HEK293T (cell line): ENCODE measurements around the gene DSG4.

ENCODE experiments used
- CTCF ChIA-PET: fragments of 350-600 bp; formaldehyde crosslinking; extraction: SDS; loops from one replicate; lab custom pipeline; 2021; ENCODE audit warnings: antibody characterized with exemption, inconsistent platforms; lab: Yijun Ruan, JAX
- POLR2A ChIA-PET: fragments of 350-600 bp; formaldehyde crosslinking; extraction: SDS; loops from one replicate; lab custom pipeline; 2020; ENCODE audit warnings: antibody characterized with exemption, inconsistent platforms; lab: Yijun Ruan, JAX
- DNase-seq: peaks from one replicate; pipeline ENCODE4 v3.0.0; 2012; ENCODE audit warnings: mixed read lengths; ENCODE audit errors: extremely low spot score
- ARNT ChIP-seq: fragments of 450-650 bp; IDR thresholded peaks from 2 replicates; pipeline ENCODE4 v1.6.1; 2017; ENCODE audit warnings: mild to moderate bottlenecking
- BHLHE40 ChIP-seq: fragments of 450-650 bp; IDR thresholded peaks from 2 replicates; pipeline ENCODE4 v1.6.1; 2016; ENCODE audit warnings: mild to moderate bottlenecking, moderate library complexity, borderline replicate concordance
- CTBP1 ChIP-seq: fragments of 450-650 bp; IDR thresholded peaks from 2 replicates; pipeline ENCODE4 v1.6.1; 2016; ENCODE audit warnings: borderline replicate concordance
- ELF4 ChIP-seq: fragments of 450-650 bp; IDR thresholded peaks from 2 replicates; pipeline ENCODE4 v1.6.1; 2017; ENCODE audit warnings: antibody characterized with exemption
- FOXA1 ChIP-seq: fragments of 450-650 bp; IDR thresholded peaks from 2 replicates; pipeline ENCODE4 v1.6.1; 2016; ENCODE audit warnings: mild to moderate bottlenecking
- FOXK2 ChIP-seq: fragments of 450-650 bp; IDR thresholded peaks from 2 replicates; pipeline ENCODE4 v1.6.1; 2016; ENCODE audit warnings: mild to moderate bottlenecking
- FOXM1 ChIP-seq: fragments of 450-650 bp; IDR thresholded peaks from 2 replicates; pipeline ENCODE4 v1.6.1; 2017; ENCODE audit warnings: mild to moderate bottlenecking, borderline replicate concordance
- HDGF ChIP-seq: fragments of 450-650 bp; IDR thresholded peaks from 2 replicates; pipeline ENCODE4 v1.6.1; 2017; ENCODE audit warnings: antibody characterized with exemption, borderline replicate concordance
- L3MBTL2 ChIP-seq: fragments of 450-650 bp; conservative IDR thresholded peaks from 2 replicates; pipeline ENCODE4 v1.6.1; 2016; ENCODE audit warnings: mild to moderate bottlenecking
- LEF1 ChIP-seq: fragments of 450-650 bp; IDR thresholded peaks from 2 replicates; pipeline ENCODE4 v1.6.1; 2017; ENCODE audit warnings: mild to moderate bottlenecking, borderline replicate concordance
- NFRKB ChIP-seq: fragments of 450-650 bp; IDR thresholded peaks from 2 replicates; pipeline ENCODE4 v1.6.1; 2016; ENCODE audit warnings: mild to moderate bottlenecking, moderate library complexity
- SP1 ChIP-seq: fragments of 450-650 bp; IDR thresholded peaks from 2 replicates; pipeline ENCODE4 v1.6.1; 2017
- SUZ12 ChIP-seq: fragments of 450-650 bp; IDR thresholded peaks from 2 replicates; pipeline ENCODE4 v1.6.1; 2016; ENCODE audit warnings: mild to moderate bottlenecking
- TARDBP ChIP-seq: fragments of 450-650 bp; IDR thresholded peaks from 2 replicates; pipeline ENCODE4 v1.6.1; 2016
- ZNF384 ChIP-seq: fragments of 450-650 bp; IDR thresholded peaks from 2 replicates; pipeline ENCODE4 v1.6.1; 2016
- TF ChIP-seq, protein P1 (sequence below): fragments of 450-650 bp; IDR thresholded peaks from 2 replicates; pipeline ENCODE4 v1.6.1; 2016

The DSG4 gene

DNA sequence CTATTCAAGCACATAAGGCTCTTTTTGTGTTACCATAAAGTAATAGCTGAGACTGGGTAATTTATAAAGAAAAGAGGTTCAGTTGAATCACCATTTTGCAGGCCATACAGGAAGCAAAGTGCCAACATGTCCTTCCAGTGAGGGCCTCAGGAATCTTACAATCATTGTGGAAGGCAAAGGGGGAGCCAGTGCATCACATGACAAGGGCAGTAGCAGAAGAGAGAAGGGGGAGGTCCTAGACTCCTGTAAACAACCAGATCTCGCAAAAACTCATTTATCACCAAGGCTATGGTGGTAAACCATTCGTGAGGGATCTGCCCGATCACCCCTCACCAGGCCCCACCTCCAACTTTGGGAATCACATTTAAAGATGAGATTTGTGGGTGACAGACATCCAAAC lies 16.7 kb downstream of the DSG4 start:
- DNase-seq, result no peak
- ChIA-PET CTCF (no interaction called here), POLR2A (interaction anchor here (1.3 kb wide), 1 partner anchor 9 kb away, joined by 3 read pairs; no protein-coding TSS in a partner anchor)
- no peak for TF ChIP-seq ELF4
- TF ChIP-seq ARNT, result no peak
- no peak for TF ChIP-seq LEF1

DNA sequence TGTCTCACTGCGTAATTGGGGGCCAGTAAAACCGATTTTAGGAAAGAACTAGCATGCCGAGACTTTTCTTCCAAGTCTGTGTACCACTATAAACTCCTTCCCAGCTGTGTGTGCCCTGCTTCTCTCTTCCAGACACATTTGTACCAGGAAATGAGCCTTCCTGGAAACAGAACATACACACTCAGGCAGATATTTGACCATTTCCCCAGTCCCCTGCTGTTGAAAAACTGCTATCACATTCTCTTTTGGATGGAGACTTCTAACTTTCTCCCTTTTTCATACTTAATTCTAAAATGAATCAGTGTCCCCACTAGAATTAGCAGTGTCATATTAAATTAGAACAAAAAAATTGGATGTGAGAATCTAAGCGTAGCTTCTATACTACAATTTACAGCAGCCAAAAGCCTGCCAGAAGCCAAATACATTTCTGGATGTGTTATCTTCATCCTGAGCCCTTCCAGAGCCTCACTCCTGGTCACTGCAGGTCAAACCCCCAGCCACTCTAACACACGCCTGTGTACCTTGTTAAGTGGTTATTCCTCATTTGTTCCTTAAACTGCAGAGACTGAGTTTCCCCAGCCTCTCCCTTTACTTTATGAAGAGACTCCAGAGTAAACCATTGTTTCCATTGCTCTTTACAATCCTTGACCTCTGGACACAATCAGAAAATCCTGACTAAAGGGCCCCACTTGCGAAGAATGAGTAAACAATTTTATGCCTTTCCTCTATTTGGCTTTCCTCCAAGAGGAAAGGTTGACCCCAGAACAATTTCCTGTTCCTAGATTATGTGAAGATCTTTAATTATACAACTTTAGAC lies 20.4 kb downstream of the DSG4 start:
- TF ChIP-seq ARNT, result no peak
- POLR2A ChIA-PET, result no interaction called here
- CTCF ChIA-PET, result no interaction called here
- DNase-seq, result no peak

DNA sequence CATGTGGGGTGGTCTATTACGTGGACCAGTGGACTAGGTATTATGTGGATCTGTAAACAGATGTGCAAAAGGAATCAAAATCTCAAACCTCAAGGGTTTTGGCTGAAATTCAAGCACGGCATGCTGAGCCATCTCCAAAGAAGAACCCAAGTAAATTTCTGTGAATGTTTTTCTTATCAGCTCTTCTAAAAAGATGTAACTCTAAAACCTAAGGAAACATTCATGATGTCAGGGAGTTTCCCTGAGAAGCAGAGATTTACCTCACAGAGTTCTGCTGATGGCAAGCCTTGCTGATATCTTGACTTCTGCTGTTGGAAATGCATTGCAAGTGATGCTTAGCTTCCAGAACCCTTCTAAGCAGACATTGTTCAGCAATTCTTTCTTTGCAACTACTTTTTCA lies 21.6 kb downstream of the DSG4 start:
- POLR2A ChIA-PET, result no interaction called here
- CTCF ChIA-PET, result no interaction called here
- TF ChIP-seq SP1 (no peak), FOXK2 (no peak), ELF4 (no peak), FOXM1 (no peak), NFRKB (no peak), CTBP1 (no peak), SUZ12 (no peak), L3MBTL2 (no peak), TARDBP (no peak), LEF1 (no peak), BHLHE40 (no peak), HDGF (no peak), FOXA1 (no peak), ARNT (no peak), ZNF384 (no peak)
- TF ChIP-seq, protein P1, sequence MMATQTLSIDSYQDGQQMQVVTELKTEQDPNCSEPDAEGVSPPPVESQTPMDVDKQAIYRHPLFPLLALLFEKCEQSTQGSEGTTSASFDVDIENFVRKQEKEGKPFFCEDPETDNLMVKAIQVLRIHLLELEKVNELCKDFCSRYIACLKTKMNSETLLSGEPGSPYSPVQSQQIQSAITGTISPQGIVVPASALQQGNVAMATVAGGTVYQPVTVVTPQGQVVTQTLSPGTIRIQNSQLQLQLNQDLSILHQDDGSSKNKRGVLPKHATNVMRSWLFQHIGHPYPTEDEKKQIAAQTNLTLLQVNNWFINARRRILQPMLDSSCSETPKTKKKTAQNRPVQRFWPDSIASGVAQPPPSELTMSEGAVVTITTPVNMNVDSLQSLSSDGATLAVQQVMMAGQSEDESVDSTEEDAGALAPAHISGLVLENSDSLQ, result no peak
- no peak for DNase-seq

DNA sequence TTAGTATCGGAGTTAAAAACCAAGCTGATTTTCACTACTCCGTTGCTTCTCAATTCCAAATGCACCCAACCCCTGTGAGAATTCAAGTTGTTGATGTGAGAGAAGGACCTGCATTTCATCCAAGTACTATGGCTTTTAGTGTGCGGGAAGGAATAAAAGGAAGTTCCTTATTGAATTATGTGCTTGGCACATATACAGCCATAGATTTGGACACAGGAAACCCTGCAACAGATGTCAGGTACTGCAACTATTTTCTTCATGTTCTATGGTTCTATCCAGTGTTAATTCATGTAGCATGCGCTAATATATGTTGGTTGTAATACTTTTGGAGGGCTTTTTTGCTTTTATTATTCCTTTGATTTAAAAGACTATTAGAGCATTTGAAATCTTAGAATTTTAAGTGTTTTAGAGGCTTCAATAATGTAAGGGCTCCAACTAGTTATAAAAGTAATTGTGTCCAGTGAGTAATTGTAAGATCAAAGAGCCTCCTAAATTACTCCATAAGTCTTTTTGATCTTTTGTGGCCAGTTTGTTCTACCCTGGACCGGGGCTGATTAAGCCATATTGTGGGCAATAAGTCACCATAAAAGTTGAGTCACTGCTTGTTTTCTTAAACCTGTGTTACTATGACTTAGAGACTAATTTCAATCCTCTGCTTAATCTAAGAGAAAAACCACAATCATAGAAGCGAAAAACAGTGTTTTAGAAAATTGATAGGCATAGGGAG lies 22.9 kb downstream of the DSG4 start:
- no peak for DNase-seq
- POLR2A ChIA-PET, result no interaction called here
- CTCF ChIA-PET, result no interaction called here
- TF ChIP-seq NFRKB (no peak), ZNF384 (no peak), LEF1 (no peak), TARDBP (no peak), FOXA1 (no peak), SP1 (no peak), CTBP1 (no peak), ELF4 (no peak), SUZ12 (no peak), BHLHE40 (no peak), FOXM1 (no peak), FOXK2 (no peak), HDGF (no peak)
- TF ChIP-seq, protein P1, result no peak

DNA sequence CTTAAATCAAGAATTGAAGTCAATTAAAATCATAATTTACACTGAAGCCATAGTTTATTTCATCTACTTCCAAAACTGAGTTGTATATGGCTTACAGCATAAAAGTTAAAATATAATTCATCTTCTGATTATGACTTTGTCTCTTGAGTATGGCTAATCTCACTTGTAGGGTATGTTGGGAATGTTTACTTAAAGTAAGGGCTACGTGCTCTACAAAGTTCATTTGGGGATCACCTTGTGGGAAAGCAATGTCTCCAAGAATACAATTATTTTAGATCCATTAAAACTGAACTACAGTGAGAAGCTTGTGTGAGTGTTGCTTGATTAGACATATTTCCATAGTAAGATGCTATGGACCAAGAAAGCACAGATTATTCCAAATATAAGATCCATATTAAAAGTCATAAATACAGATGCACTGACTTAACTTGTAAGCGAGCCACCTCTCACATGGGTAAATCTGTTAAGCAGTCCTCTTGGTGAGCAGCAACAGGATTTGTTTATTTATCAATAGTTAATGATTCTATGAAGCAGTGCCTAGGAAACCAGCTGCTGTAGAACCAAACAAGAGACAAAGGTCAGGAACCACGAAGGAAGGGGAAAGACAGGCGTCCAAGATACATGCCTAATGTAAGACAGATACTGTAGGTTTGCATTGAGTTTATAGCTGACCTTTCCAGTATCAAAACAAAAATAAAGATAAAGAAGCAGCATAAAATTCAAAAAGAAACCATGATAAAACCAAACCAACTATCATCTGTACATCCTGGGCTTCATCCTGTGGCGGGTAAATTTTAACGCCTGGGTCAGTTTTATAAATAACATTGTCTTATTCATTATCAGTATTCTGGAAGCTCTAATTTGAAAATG lies 24.8 kb downstream of the DSG4 start:
- DNase-seq, result no peak
- ChIA-PET POLR2A (interaction anchor here (0.7 to 0.8 kb wide), 2 partner anchors 298 to 542 kb away, joined by 3 to 4 read pairs; partner anchors contain the start of gene TRAPPC8), CTCF (interaction anchor here (1.0 to 2.1 kb wide), 2 partner anchors 10 to 23 kb away, joined by 4 to 11 read pairs; no protein-coding TSS in a partner anchor)
- TF ChIP-seq CTBP1, result no peak
- TF ChIP-seq FOXA1, result no peak
- TF ChIP-seq TARDBP, result no peak

DNA sequence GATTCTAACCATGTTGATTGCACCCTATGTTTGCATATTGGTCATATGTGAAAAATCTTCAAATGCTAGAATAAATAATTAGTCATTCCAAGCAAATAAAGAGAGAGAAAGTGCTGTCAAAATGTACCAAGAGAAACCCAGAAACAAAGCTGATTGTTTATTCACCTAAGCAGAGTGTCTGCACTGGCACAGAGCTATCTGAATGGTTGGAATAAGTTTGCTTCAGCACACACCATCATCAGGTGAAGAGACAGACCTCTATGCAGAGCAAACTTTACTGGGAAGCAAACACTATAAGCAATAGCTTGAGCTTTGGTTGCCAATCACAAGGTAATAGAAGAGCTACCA lies 25.4 kb downstream of the DSG4 start:
- POLR2A ChIA-PET, result interaction anchor here (0.7 to 0.8 kb wide), 2 partner anchors 299 to 541 kb away, joined by 3 to 4 read pairs; partner anchors contain the start of gene TRAPPC8
- TF ChIP-seq BHLHE40 (no peak), FOXA1 (no peak), FOXM1 (no peak), FOXK2 (no peak), CTBP1 (no peak), L3MBTL2 (no peak), HDGF (no peak), LEF1 (no peak), ARNT (no peak), ZNF384 (no peak), ELF4 (no peak), SUZ12 (no peak)
- TF ChIP-seq, protein P1, result no peak
- CTCF ChIA-PET, result interaction anchor here (1.0 to 2.1 kb wide), 2 partner anchors 11 to 23 kb away, joined by 4 to 11 read pairs; no protein-coding TSS in a partner anchor
- no peak for DNase-seq
